Measurements from ENCODE around the gene MED28.

- TF ChIP-seq RARB (CRISPR knock-in tag; IDR thresholded peaks at IDR 0.05) (no peak), ARNTL (CRISPR knock-in tag; IDR thresholded peaks at IDR 0.05; ENCODE audit: borderline replicate concordance, low read depth) (no peak)
These were observed 10.4 kb downstream of the MED28 start for GRCh38 chr4:17624821-17625220.

All from SK-N-SH treated with all-trans-retinoic acid at 6 μM for 48 hours (cell line).